C4-2B (cell line): Measurements from ENCODE around the gene PCNA.

Experiments
- H3K27ac ChIP-seq: fragments of 450-650 bp; 2 replicates; pipeline ENCODE4 v1.5.1; 2017
- CTCF ChIP-seq: fragments of 450-650 bp; conservative IDR thresholded peaks from 2 replicates; pipeline ENCODE4 v1.5.1; 2017; ENCODE audit warnings: mild to moderate bottlenecking
- ZFX ChIP-seq: fragments of 450-650 bp; IDR thresholded peaks from 2 replicates; pipeline ENCODE4 v1.6.1; 2017

Gene PCNA

GRCh38 chr20:5127204-5127858, 7.6 kb upstream of the PCNA start:
- H3K27ac ChIP-seq = peak overlapping the region; percentile 87
- peak; percentile 74 for TF ChIP-seq ZFX
- no peak for TF ChIP-seq CTCF

GRCh38 chr20:5126512-5127203, 6.9 kb upstream of the PCNA start, which contains the start of gene CDS2:
CDS2 (plus strand) TSS chr20:5127008; CDS start chr20:5127093, 85 bp downstream.
- peak within 1 kb of the TSS; percentile 87 for H3K27ac ChIP-seq

DNA sequence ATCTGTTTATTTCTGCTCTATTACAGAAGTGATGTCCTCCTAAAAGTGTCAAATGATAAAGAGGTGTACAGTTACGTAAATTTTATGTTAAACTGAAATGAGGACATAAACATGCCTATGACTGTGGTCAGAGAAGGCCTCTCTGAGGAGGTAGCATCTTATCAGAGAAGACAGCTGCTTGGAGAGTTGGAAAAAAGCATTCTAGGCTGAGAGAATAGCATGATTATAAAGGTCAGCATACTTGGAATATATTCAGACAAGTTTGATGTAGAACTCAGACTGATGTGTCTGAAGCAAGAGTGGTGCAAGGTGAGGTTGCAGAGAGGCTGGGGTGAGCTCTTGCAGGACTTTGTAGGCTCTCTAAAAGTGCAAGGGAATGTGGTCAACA, 3.1 kb upstream of the PCNA start:
- no peak overlapping the region for H3K27ac ChIP-seq
- TF ChIP-seq ZFX = no peak
- no peak for TF ChIP-seq CTCF

More at GRCh38 chr20:5126512-5127203, 6.9 kb upstream of the PCNA start, which contains the start of gene CDS2:
- TF ChIP-seq ZFX (no peak), CTCF (peak; percentile 85)

GRCh38 chr20:5120185-5120476, 373 bp upstream of the PCNA start:
- TF ChIP-seq ZFX = no peak
- no peak for TF ChIP-seq CTCF
- peak overlapping the region; percentile 81 for H3K27ac ChIP-seq

DNA sequence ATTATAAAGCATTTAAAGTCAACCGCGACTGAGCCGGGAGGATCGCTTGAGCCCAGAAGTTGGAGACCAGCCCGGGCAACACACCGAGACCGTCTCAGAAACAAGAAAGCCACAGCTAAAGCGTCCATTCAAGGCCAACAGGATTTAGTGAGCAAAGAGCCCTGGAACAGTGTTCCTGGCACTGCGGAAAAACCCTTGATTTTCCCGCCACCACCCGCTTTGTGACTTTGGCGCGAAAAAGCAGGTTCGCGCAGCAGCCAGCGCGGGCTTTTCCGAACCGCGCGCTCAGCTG, 669 bp downstream of the PCNA start:
- peak overlapping the region; percentile 81 for H3K27ac ChIP-seq
- TF ChIP-seq ZFX (no peak), CTCF (no peak)

DNA sequence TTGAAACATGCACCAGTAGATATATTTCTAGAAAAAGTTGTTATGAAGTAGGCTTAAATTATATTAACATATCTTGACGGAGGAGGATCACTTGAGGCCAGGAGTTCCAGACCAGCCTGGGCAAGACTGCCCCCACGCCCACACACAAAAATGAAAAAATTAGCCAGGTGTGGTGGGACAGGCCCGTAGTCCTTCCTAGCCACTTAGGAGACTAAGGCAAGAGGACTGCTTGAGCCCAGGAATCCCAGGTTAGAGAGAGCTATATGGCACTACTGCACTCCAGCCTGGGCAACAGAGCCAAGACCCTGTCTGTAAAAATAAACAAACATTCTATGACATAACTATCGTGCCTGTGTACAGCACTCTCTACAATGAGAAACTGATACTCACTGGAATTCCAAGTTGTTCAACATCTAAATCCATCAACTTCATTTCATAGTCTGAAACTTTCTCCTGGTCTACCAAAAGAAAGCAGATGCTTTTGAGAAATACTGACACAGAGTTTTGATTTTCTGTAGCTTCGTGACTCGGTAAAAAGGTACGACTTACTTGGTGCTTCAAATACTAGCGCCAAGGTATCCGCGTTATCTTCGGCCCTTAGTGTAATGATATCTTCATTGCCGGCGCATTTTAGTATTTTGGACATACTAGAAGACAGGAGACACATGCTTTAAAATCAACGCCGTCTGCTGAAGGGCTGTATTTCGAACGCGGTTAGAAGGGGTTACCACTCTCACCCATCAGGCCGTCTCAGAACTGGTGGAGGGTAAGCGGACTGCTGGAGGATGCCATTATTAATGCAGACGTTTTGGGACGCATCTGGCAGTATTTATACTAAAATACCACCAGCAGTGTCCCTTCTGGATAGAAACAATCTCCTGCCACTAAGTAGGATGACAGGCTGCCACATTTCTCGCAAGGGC, 1.3 kb downstream of the PCNA start:
- no peak for TF ChIP-seq CTCF
- TF ChIP-seq ZFX = no peak
- H3K27ac ChIP-seq = peak overlapping the region; percentile 81

DNA sequence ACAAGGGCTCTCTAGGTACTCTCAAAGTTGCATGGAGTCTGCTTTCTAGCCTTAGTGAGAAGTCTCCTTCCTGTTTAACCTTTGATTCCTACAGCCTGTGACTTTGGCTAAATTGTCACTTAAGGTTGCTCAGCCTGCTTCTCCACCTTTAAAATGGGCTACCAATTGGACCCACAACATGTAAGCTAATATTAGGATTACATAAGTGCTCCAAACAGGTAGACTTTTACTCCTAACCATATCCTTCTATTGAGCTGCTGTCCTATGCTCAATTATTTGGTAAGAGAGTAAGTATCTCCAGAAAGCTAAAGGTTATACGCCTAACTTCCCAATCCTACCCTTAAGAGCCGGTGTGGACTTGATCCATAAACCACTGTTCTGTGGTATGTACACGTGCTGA, 2.9 kb downstream of the PCNA start:
- no peak overlapping the region for H3K27ac ChIP-seq
- TF ChIP-seq CTCF (no peak), ZFX (no peak)
